ENCODE results near the gene ASAP2. TPM values are rescaled to one million over a fixed set of nuclear protein-coding genes. Genes with fewer than 3 reads are reported as not detected.

The ASAP2 gene
- total RNA-seq, 4 donors from 2014 or later: 28.2 to 38.0 (median 31.7) TPM

DNA sequence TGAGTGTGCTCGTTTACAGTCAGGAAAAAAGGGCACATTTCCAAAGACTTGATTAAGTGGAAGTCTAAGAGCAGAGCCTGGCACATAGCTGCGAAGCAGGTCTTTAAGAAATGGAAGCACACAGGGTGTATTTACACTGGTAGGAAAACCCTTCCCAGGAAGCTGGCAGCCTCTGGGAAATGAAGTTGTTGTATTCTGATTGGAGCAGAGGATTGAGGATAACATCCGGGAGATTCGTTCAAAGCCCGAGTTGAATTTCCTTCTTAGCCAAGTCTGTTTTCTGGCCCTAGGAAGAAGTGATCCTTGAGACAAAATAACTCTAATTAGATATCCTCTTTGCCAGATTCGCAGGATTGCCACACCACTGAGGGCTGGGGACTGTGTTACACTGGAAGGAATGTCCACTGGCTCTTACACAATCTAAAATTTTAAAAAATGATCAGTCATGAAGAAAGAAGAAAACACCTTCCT lies 140.8 kb downstream of the ASAP2 start:
- peak; percentile 62 to 87 for DNase-seq (ENCODE audit: low spot score in 2 of 2)
- H3K36me3 ChIP-seq: peaks cover 0 to 43% (median 3%) of the 10 kb centered on the region in 3 donors
- TF ChIP-seq EP300 (IDR thresholded peaks at IDR 0.05): peak in 1 of 2 donors; percentile 84
- TF ChIP-seq POLR2A (IDR thresholded peaks at IDR 0.05): no peak
- H3K9me3 ChIP-seq: no peaks in the 10 kb centered on the region
- H3K4me1 ChIP-seq: peaks cover 0 to 18% (median 4%) of the 10 kb centered on the region in 4 donors
- peak overlapping the region in 1 of 4 donors; percentile 14 for H3K4me3 ChIP-seq
- 46 to 50% methylated on average over 6 of the region's 6 CpGs for WGBS, 2 donors
- no peaks in the 10 kb centered on the region for H3K27me3 ChIP-seq
- H3K27ac ChIP-seq: peak overlapping the region in 3 of 4 donors; percentile 15 to 83 (median 59)

DNA sequence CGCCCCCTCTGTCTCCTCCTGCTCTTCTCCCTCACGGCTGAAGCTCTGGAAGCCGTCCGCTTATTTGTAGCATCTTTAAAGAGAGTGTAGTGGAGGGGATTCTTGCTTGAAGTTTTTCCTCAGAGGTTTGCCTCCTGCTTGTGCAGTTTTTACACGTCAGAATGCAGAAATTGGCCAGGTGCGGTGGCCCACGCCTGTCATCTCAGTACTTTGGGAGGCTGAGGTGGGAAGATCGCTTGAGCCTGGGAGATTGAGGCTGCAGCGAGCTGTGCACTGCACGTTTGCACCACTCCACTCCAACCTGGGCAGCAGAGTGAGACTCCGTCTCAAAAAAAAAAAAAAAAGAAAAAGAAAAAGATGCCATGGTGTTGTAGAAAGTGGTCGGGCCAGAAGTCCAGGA lies 147.7 kb downstream of the ASAP2 start:
- H3K9me3 ChIP-seq: no peaks in the 10 kb centered on the region
- 92 to 96% methylated on average over 12 of the region's 12 CpGs for WGBS, 2 donors
- peaks cover 0 to 81% (median 0%) of the 10 kb centered on the region in 3 donors for H3K36me3 ChIP-seq
- H3K27ac ChIP-seq: no peak overlapping the region
- H3K27me3 ChIP-seq: no peaks in the 10 kb centered on the region
- no peak for TF ChIP-seq EP300 (IDR thresholded peaks at IDR 0.05)
- TF ChIP-seq, protein P1, sequence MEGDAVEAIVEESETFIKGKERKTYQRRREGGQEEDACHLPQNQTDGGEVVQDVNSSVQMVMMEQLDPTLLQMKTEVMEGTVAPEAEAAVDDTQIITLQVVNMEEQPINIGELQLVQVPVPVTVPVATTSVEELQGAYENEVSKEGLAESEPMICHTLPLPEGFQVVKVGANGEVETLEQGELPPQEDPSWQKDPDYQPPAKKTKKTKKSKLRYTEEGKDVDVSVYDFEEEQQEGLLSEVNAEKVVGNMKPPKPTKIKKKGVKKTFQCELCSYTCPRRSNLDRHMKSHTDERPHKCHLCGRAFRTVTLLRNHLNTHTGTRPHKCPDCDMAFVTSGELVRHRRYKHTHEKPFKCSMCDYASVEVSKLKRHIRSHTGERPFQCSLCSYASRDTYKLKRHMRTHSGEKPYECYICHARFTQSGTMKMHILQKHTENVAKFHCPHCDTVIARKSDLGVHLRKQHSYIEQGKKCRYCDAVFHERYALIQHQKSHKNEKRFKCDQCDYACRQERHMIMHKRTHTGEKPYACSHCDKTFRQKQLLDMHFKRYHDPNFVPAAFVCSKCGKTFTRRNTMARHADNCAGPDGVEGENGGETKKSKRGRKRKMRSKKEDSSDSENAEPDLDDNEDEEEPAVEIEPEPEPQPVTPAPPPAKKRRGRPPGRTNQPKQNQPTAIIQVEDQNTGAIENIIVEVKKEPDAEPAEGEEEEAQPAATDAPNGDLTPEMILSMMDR (IDR thresholded peaks at IDR 0.05): no peak
- TF ChIP-seq POLR2A (IDR thresholded peaks at IDR 0.05): no peak
- no peak for DNase-seq (ENCODE audit: low spot score in 2 of 2)
- H3K4me3 ChIP-seq: no peak overlapping the region
- peaks cover 0 to 9% (median 0%) of the 10 kb centered on the region in 4 donors for H3K4me1 ChIP-seq

DNA sequence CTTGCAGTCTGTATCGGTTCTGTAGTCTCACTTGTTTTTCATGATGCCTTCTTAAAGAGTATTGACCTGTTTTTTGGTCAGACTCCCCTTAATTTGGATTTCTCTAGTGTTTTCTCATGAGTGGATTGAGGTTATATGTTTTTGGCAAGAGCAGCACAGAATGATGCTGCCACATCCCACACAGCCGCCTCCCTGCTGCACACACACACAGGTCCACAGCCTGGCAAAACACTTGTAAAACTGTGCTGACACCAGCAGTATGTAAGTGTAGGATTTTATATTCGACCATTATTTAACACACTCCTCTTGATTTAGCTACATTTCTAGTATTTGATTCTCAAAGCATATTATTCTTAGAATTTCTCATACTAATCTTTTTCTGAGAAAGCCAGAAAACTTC lies 148.7 kb downstream of the ASAP2 start:
- H3K4me3 ChIP-seq: no peak overlapping the region
- no peak for DNase-seq (ENCODE audit: low spot score in 2 of 2)
- H3K9me3 ChIP-seq: no peaks in the 10 kb centered on the region
- WGBS, 2 donors: 77 to 83% methylated on average over 3 of the region's 3 CpGs
- H3K36me3 ChIP-seq: peaks cover 0 to 90% (median 0%) of the 10 kb centered on the region in 3 donors
- H3K4me1 ChIP-seq: peaks cover 0 to 9% (median 0%) of the 10 kb centered on the region in 4 donors
- TF ChIP-seq EP300 (IDR thresholded peaks at IDR 0.05) (no peak), POLR2A (IDR thresholded peaks at IDR 0.05) (no peak)
- TF ChIP-seq, protein P1 (IDR thresholded peaks at IDR 0.05): no peak
- no peaks in the 10 kb centered on the region for H3K27me3 ChIP-seq
- peak overlapping the region in 1 of 4 donors; percentile 12 for H3K27ac ChIP-seq

DNA sequence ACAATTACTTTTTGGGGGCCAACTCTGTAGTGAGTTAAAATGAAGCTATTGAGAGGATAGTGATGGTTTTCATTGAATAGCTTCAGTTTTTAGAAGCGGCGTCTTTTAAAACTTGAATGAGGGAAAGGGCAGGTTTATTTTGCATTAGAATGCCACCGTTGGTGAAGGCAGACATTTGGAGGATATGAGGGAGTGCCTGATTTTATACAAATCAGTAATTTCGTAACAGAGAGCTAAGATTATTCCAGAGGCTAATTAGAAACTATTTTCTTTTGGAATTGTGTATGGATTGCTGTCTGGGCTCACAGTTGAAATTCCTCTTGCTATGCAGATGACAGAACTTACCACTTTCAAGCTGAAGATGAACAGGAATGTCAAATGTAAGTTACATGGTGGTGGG lies 149.1 kb downstream of the ASAP2 start:
- H3K9me3 ChIP-seq: no peaks in the 10 kb centered on the region
- H3K4me1 ChIP-seq: peaks cover 0 to 9% (median 0%) of the 10 kb centered on the region in 4 donors
- H3K27me3 ChIP-seq: no peaks in the 10 kb centered on the region
- no peak for DNase-seq (ENCODE audit: low spot score in 2 of 2)
- H3K36me3 ChIP-seq: peaks cover 0 to 89% (median 0%) of the 10 kb centered on the region in 3 donors
- TF ChIP-seq POLR2A (IDR thresholded peaks at IDR 0.05) (no peak), EP300 (IDR thresholded peaks at IDR 0.05) (no peak)
- TF ChIP-seq, protein P1 (IDR thresholded peaks at IDR 0.05): no peak
- peak overlapping the region in 2 of 4 donors; percentile 12 to 20 for H3K27ac ChIP-seq
- 55 to 58% methylated on average over 4 of the region's 4 CpGs for WGBS, 2 donors
- H3K4me3 ChIP-seq: no peak overlapping the region

DNA sequence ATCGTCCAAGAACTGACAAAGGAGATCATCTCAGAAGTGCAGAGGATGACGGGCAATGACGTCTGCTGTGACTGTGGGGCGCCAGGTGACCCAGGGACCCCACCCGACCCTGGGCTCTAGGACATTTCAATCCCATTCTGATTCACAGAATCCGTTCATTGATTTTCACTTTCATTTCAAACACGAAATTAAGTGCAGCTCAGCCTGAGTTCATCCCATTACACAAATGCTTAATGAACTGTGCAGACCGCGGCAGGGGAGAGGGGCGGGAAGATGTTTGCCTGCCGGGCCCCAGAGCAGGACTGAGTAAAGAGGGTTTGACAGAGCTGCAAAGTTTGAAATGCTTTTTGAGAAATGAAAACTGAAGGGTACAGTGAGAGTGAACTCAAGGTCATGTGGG lies 149.6 kb downstream of the ASAP2 start:
- H3K36me3 ChIP-seq: peaks cover 0 to 84% (median 0%) of the 10 kb centered on the region in 3 donors
- no peaks in the 10 kb centered on the region for H3K27me3 ChIP-seq
- no peak for DNase-seq (ENCODE audit: low spot score in 2 of 2)
- H3K9me3 ChIP-seq: no peaks in the 10 kb centered on the region
- TF ChIP-seq EP300 (IDR thresholded peaks at IDR 0.05): no peak
- no peak for TF ChIP-seq POLR2A (IDR thresholded peaks at IDR 0.05)
- TF ChIP-seq, protein P1 (IDR thresholded peaks at IDR 0.05): no peak
- H3K27ac ChIP-seq: no peak overlapping the region
- H3K4me1 ChIP-seq: peaks cover 0 to 9% (median 0%) of the 10 kb centered on the region in 4 donors
- WGBS, 2 donors: 62 to 70% methylated on average over 11 of the region's 11 CpGs
- no peak overlapping the region for H3K4me3 ChIP-seq

Data from tibial nerve (tissue), 4 donors.